ENCODE data around the gene APC2. TPM values are rescaled to one million over a fixed set of nuclear protein-coding genes. Genes with fewer than 3 reads are reported as not detected.

APC2 gene
- total RNA-seq, 4 donors from 2014 or later = 0.02 to 1.2 (median 0.35) TPM

DNA sequence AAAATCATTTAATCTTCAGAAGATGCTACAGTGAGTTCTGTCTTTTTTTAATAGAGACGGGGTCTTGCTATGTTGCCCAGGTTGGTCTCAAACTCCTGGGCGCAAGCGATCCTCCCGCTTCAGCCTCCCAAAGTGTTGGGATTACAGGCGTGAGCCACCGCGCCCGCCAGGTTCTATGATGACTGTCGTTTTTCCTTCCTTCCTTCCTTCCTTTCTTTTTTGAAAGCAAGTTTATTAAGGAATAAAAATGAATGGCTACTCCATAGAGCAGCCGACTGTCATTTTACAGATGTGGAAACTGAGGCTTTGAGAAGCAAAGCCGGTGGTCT is 48.1 kb upstream of the APC2 start:
- peaks cover 0 to 4% of the 10 kb centered on the region in 2 donors for H3K36me3 ChIP-seq
- peak overlapping the region in 1 of 2 donors; percentile 64 for H3K4me3 ChIP-seq
- WGBS, 2 donors (ENCODE audit: low coverage in 1 of 2) = 71% methylated on average over 7 of the region's 11 CpGs; no CpG with 5 or more reads in 1 of the 2 donors
- peaks cover 3 to 44% (median 9%) of the 10 kb centered on the region in 3 donors for H3K4me1 ChIP-seq
- no peaks in the 10 kb centered on the region for H3K9me3 ChIP-seq
- no peak overlapping the region for H3K27ac ChIP-seq
- ATAC-seq = no peak
- no peaks in the 10 kb centered on the region for H3K27me3 ChIP-seq
- TF ChIP-seq, protein P1, sequence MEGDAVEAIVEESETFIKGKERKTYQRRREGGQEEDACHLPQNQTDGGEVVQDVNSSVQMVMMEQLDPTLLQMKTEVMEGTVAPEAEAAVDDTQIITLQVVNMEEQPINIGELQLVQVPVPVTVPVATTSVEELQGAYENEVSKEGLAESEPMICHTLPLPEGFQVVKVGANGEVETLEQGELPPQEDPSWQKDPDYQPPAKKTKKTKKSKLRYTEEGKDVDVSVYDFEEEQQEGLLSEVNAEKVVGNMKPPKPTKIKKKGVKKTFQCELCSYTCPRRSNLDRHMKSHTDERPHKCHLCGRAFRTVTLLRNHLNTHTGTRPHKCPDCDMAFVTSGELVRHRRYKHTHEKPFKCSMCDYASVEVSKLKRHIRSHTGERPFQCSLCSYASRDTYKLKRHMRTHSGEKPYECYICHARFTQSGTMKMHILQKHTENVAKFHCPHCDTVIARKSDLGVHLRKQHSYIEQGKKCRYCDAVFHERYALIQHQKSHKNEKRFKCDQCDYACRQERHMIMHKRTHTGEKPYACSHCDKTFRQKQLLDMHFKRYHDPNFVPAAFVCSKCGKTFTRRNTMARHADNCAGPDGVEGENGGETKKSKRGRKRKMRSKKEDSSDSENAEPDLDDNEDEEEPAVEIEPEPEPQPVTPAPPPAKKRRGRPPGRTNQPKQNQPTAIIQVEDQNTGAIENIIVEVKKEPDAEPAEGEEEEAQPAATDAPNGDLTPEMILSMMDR (IDR thresholded peaks at IDR 0.05) = no peak
- no peak for TF ChIP-seq EP300 (IDR thresholded peaks at IDR 0.05)
- no peak for TF ChIP-seq POLR2A (IDR thresholded peaks at IDR 0.05)
- TF ChIP-seq POLR2AphosphoS5 (IDR thresholded peaks at IDR 0.05) = no peak

DNA sequence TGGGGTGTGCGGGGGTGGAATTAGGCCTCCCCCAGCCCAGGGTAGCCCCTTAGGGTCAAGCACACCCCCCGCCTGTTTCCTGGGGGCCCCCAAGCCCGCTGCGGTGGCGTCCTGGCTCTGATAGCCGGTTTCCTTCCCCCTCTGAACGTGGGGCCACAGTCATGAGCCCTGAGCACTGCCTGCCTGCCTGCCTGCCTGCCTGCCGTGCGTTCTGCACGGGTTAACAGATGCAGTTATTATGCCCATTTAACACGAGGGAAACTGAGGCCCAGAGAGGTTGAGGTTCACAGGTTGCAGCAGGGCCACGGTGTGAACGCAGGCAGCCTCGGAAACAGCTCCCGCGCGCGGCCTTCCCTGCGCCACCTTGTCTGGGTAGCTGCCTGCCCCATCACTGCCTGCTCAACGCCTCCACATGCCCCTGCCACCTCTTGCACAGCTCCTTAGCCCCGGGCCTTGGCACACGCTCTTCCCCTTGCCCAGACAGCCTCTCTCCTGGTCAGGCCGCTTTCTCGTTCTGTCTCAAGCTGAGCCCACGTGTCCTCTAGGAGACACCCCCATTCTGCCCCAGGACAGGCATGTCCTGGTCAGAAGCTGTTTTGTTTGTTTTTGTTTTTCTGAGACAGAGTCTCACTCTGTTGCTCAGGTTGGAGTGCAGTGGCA is 47.4 kb upstream of the APC2 start:
- Histone ChIP-seq H3K4me3 (no peak overlapping the region), H3K36me3 (peaks cover 0 to 4% of the 10 kb centered on the region in 2 donors), H3K9me3 (no peaks in the 10 kb centered on the region), H3K27ac (no peak overlapping the region), H3K4me1 (peaks cover 3 to 46% (median 9%) of the 10 kb centered on the region in 3 donors), H3K27me3 (no peaks in the 10 kb centered on the region)
- WGBS, 2 donors (ENCODE audit: low coverage in 1 of 2) = 75% methylated on average over 2 of the region's 25 CpGs; no CpG with 5 or more reads in 1 of the 2 donors
- TF ChIP-seq POLR2AphosphoS5 (IDR thresholded peaks at IDR 0.05) (no peak), POLR2A (IDR thresholded peaks at IDR 0.05) (no peak), EP300 (IDR thresholded peaks at IDR 0.05) (no peak)
- TF ChIP-seq, protein P1 (IDR thresholded peaks at IDR 0.05) = no peak
- no peak for ATAC-seq

DNA sequence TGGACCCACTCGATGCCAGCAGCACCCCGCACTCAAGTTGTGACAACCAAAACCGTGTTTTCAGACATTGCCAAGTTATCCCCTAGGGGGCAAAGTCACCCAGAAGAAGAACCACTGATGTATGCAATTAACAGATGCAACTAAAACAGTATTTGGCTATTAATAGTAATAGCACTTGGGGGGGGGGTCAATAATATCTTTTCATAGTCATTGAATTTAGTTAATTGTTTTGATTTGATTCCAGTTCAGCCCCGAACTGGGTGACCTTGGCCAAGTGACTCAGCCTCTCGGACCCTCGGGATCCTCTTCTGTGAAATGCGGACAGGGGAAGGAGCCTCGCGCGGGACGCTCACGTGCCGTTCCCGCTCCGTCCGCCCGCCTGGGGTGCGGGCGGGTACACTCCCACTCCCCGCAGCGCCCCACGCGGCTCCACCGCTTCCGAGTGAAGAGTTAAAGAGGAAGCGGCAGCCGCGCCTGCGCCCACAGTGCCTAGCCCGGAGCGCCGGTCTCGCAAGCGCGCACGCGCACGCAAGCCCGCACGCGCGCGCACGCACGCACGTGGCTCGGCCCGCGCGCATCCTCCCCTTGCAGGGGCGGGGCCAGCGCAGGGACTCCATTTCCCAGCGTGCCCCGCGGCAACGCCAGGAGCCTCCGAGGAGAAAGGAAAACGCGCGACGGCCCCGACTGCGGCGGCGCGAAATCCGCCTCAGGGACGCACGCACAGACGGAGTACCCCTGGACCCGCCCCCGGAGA is 43.0 kb upstream of the APC2 start:
- no peaks in the 10 kb centered on the region for H3K9me3 ChIP-seq
- peak; percentile 94 for ATAC-seq
- WGBS, 2 donors (ENCODE audit: low coverage in 1 of 2) = 1 to 7% methylated on average over 2 to 6 of the region's 72 CpGs
- H3K27me3 ChIP-seq = no peaks in the 10 kb centered on the region
- TF ChIP-seq EP300 (IDR thresholded peaks at IDR 0.05) = no peak
- TF ChIP-seq, protein P1 (IDR thresholded peaks at IDR 0.05) = peak in 3 of 4 experiments; percentile 14 to 35 (median 22)
- peaks cover 3 to 54% (median 31%) of the 10 kb centered on the region in 3 donors for H3K4me1 ChIP-seq
- peak overlapping the region; percentile 8 to 100 for H3K4me3 ChIP-seq
- H3K36me3 ChIP-seq = no peaks in the 10 kb centered on the region
- peak overlapping the region in 3 of 4 donors; percentile 84 to 98 (median 96) for H3K27ac ChIP-seq

DNA sequence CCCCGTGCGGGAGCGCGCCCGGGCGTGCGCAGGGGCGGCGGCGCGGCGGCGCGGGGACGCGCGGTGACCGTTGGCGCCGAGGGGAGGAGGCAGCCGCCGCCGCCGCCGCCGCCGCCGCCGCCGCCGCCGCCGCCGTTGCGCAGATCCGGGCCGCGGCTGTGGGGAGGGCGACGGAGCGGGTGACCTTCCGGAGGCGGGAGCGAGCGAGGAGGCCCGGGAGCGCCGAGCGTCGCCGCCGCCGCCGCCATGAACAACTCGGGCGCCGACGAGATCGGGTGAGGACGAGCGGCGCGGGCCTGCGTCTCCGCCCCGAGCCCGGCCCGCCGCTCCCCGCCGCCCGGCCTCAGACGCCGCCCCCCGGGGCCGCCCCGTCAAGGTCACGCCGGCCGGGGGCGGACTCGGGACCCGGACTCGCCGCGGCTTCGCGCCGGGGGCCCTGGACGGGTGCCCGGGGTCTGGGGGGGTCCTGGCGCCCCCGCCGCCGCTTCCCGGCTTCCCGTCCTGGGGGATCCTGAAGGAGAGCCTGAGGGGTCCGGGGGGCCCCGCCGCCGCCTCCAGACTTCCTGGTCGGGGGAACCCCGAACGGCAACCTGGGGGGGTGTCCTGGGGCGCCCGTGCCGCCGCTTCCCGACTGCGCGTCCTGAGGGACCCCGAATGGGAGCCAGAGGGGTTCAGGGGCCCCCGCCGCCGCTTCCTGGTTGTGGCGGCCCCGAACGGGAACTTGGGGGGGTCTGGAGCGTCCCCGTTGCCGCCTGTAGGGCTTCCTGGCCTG is 42.2 kb upstream of the APC2 start, which contains the start of gene DAZAP1:
DAZAP1 (plus strand) TSS at position 59 of the 772 bp plus-strand sequence; CDS start at position 247, 188 bp downstream.
- peaks cover 3 to 54% (median 37%) of the 10 kb centered on the region in 3 donors for H3K4me1 ChIP-seq
- TF ChIP-seq, protein P1 (IDR thresholded peaks at IDR 0.05) = peak in 1 of 4 experiments; percentile 3
- TF ChIP-seq EP300 (IDR thresholded peaks at IDR 0.05) = no peak
- TF ChIP-seq POLR2AphosphoS5 (IDR thresholded peaks at IDR 0.05) = no peak
- peak; percentile 44 to 70 for TF ChIP-seq POLR2A (IDR thresholded peaks at IDR 0.05)
- peak within 1 kb of the TSS; percentile 83 to 98 (median 97) for H3K27ac ChIP-seq
- no peaks in the 10 kb centered on the region for H3K9me3 ChIP-seq
- H3K4me3 ChIP-seq = peak within 1 kb of the TSS; percentile 88 to 100
- ATAC-seq = no peak
- peaks cover 0 to 6% of the 10 kb centered on the region in 2 donors for H3K36me3 ChIP-seq
- WGBS, 2 donors (ENCODE audit: low coverage in 1 of 2) = no CpG with 5 or more reads among the region's 121 CpGs
- no peaks in the 10 kb centered on the region for H3K27me3 ChIP-seq
